HG02973 (cell line): ENCODE data around the gene COG2.
"Not testable (repeated sequence)": the region's sequence is repeated elsewhere in the genome, so short reads cannot be mapped to it uniquely, and the experiment has no call there.

Experiments
- ATAC-seq: cut with Tn5 transposase; IDR thresholded peaks from one replicate; pipeline ENCODE4 v1.9.1; 2021; ENCODE audit warnings: moderate library complexity; ENCODE audit not compliant: unreplicated experiment

COG2 gene

GRCh38 chr1:230626232-230626631 lies 16.0 kb upstream of the COG2 start:
- ATAC-seq: no peak

- ATAC-seq: no peak
Measured at GRCh38 chr1:230627767-230628166, 14.5 kb upstream of the COG2 start.

GRCh38 chr1:230629511-230629910 lies 12.8 kb upstream of the COG2 start:
- ATAC-seq: no peak

GRCh38 chr1:230631477-230631876 lies 10.8 kb upstream of the COG2 start:
- no peak for ATAC-seq

- no peak for ATAC-seq
Measured at GRCh38 chr1:230632273-230632873, 9.9 kb upstream of the COG2 start.

- no peak for ATAC-seq
Measured at GRCh38 chr1:230633469-230633868, 8.8 kb upstream of the COG2 start.

- no peak for ATAC-seq
Measured at GRCh38 chr1:230634384-230634783, 7.9 kb upstream of the COG2 start.

GRCh38 chr1:230636575-230637148 lies 5.6 kb upstream of the COG2 start:
- ATAC-seq: no peak

GRCh38 chr1:230639714-230640209 lies 2.5 kb upstream of the COG2 start:
- ATAC-seq: no peak

GRCh38 chr1:230641346-230641745 lies 935 bp upstream of the COG2 start:
- no peak for ATAC-seq

- peak; percentile 8 for ATAC-seq
Measured at GRCh38 chr1:230641900-230642262, 400 bp upstream of the COG2 start.

GRCh38 chr1:230643908-230644307 lies 1.6 kb downstream of the COG2 start:
- ATAC-seq: no peak

- no peak for ATAC-seq
Measured at GRCh38 chr1:230646710-230647302, 4.5 kb downstream of the COG2 start.

GRCh38 chr1:230647321-230647720 lies 5.0 kb downstream of the COG2 start:
- ATAC-seq: no peak

GRCh38 chr1:230648114-230648513 lies 5.8 kb downstream of the COG2 start:
- no peak for ATAC-seq

- no peak for ATAC-seq
Measured at GRCh38 chr1:230650300-230650699, 8.0 kb downstream of the COG2 start.

GRCh38 chr1:230651235-230651634 lies 9.0 kb downstream of the COG2 start:
- ATAC-seq: no peak

GRCh38 chr1:230656719-230657118 lies 14.4 kb downstream of the COG2 start:
- not testable (repeated sequence) for ATAC-seq

GRCh38 chr1:230658103-230658502 lies 15.8 kb downstream of the COG2 start:
- not testable (repeated sequence) for ATAC-seq

- ATAC-seq: no peak
Measured at GRCh38 chr1:230658691-230659090, 16.4 kb downstream of the COG2 start.

GRCh38 chr1:230661976-230662375 lies 19.7 kb downstream of the COG2 start:
- no peak for ATAC-seq

- ATAC-seq: no peak
Measured at GRCh38 chr1:230668227-230668626, 25.9 kb downstream of the COG2 start.

GRCh38 chr1:230669543-230669942 lies 27.3 kb downstream of the COG2 start:
- no peak for ATAC-seq
